Breast epithelium (tissue), 4 donors: ENCODE results near the gene KLHL29. TPM values are rescaled to one million over a fixed set of nuclear protein-coding genes. Genes with fewer than 3 reads are reported as not detected.
A peak's percentile ranks its signal among the peaks of the same experiment; 100 is the strongest.

Experiments
- DNase-seq, 2 donors: peaks; one replicate each; pipeline ENCODE4 v3.0.0-alpha.2; 2019; ENCODE audit warnings: low spot score in 2 of 2
- H3K27ac ChIP-seq, 2 donors: fragments of 200-600 bp; sonication (generic) in 1 of 2; one replicate each; pipeline ENCODE4 v1.5.1; 2016 to 2019; ENCODE audit warnings: mild to moderate bottlenecking in 1 of 2
- H3K27me3 ChIP-seq, 2 donors: fragments of 200-600 bp; sonication (generic) in 1 of 2; one replicate each; pipeline versions ENCODE4 v1.5.1 to v1.6.0; 2017 to 2019; ENCODE audit warnings: control low read depth in 1 of 2, mild to moderate bottlenecking in 1 of 2
- H3K36me3 ChIP-seq: fragments of 200-600 bp; one replicate; pipeline ENCODE4 v1.5.1; 2019
- H3K4me1 ChIP-seq, 2 donors: fragments of 200-600 bp; sonication (generic); one replicate each; pipeline ENCODE4 v1.5.1; 2016 to 2019; ENCODE audit warnings: control low read depth in 1 of 2
- H3K4me3 ChIP-seq, 3 donors: fragments of 200-600 bp; sonication (generic); 1 replicate in 2 of 3; 2 replicates in 1 of 3; pipeline ENCODE4 v1.5.1; 2016 to 2019; ENCODE audit warnings: mild to moderate bottlenecking in 3 of 3, moderate library complexity in 2 of 3
- H3K9me3 ChIP-seq, 2 donors: fragments of 200-600 bp; sonication (generic) in 1 of 2; one replicate each; pipeline ENCODE4 v1.5.1; 2016 to 2019; ENCODE audit warnings: control low read depth in 1 of 2
- POLR2A ChIP-seq: fragments of 450-650 bp; IDR thresholded peaks from one replicate; pipeline ENCODE4 v1.6.1; 2016; ENCODE audit warnings: antibody characterized with exemption, mild to moderate bottlenecking, moderate library complexity
- POLR2AphosphoS5 ChIP-seq, 3 donors: sonication (generic); formaldehyde crosslinking; IDR thresholded peaks; one replicate each; pipeline ENCODE4 v1.6.1; 2017; ENCODE audit warnings: antibody characterized with exemption in 3 of 3
- intact Hi-C: fragments of 100-400 bp; cut with DNase I; formaldehyde crosslinking; loops from one replicate; pipeline ENCODE4 v1.15.1; 2023; ENCODE audit warnings: low total_unique reads
- total RNA-seq, 3 donors: library from RNA; depleted of rRNA; stranded (reverse); fragments of >200 nt; gene quantifications; one replicate each; pipeline ENCODE4 v1.1.0, GENCODE V29; 2016
- TF ChIP-seq, protein P1 (sequence below), 3 donors: fragments of 450-650 bp; IDR thresholded peaks; one replicate each; pipeline ENCODE4 v1.5.1; 2016 to 2017; ENCODE audit warnings: antibody characterized with exemption in 3 of 3, mild to moderate bottlenecking in 3 of 3, moderate library complexity in 3 of 3

Gene KLHL29
- total RNA-seq, 3 donors from 2014 or later, result 4.5 to 20.9 (median 14.7) TPM

DNA sequence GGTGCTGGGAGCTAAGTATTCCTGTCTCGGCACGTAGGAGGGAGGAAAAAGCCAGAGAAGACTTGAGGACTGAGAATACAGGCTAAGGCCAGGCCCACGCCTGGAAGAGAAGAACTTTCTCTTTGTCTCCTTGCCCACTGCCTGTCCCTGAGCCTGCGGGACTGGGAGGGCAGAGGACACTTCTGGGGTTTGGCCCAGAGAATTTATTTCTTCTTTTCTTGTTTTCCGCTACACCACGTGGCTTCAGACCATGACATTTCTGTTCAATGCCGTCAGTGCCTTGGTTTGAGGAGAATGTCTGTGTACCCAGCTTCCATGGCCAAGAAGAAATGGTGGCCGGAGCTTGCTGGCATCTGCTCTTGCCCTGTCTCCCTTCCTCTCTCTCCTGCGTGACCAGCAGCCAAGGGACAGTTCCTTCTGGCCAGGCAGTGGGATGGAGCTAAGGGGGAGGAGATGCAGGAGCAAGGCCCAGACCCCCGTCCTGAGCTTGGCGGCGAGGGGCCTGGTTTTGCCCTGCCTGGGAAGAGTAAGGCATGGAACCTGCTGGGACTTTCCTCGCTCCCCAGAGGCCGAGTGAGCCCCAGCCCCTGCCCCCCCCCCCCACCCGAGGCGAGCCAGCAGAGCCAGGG lies 140.3 kb downstream of the KLHL29 start:
- H3K36me3 ChIP-seq, result no peaks in the 10 kb centered on the region
- no peaks in the 10 kb centered on the region for H3K4me1 ChIP-seq
- no peaks in the 10 kb centered on the region for H3K9me3 ChIP-seq
- intact Hi-C loops, result no loop called here
- H3K4me3 ChIP-seq, result no peak overlapping the region
- peak overlapping the region; percentile 81 to 83 for H3K27ac ChIP-seq
- peak in 1 of 2 donors; percentile 69 for DNase-seq
- H3K27me3 ChIP-seq, result no peaks in the 10 kb centered on the region
- TF ChIP-seq, protein P1, sequence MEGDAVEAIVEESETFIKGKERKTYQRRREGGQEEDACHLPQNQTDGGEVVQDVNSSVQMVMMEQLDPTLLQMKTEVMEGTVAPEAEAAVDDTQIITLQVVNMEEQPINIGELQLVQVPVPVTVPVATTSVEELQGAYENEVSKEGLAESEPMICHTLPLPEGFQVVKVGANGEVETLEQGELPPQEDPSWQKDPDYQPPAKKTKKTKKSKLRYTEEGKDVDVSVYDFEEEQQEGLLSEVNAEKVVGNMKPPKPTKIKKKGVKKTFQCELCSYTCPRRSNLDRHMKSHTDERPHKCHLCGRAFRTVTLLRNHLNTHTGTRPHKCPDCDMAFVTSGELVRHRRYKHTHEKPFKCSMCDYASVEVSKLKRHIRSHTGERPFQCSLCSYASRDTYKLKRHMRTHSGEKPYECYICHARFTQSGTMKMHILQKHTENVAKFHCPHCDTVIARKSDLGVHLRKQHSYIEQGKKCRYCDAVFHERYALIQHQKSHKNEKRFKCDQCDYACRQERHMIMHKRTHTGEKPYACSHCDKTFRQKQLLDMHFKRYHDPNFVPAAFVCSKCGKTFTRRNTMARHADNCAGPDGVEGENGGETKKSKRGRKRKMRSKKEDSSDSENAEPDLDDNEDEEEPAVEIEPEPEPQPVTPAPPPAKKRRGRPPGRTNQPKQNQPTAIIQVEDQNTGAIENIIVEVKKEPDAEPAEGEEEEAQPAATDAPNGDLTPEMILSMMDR (IDR thresholded peaks at IDR 0.05), result no peak
- peak in 1 of 3 donors; percentile 23 for TF ChIP-seq POLR2AphosphoS5 (IDR thresholded peaks at IDR 0.05)

DNA sequence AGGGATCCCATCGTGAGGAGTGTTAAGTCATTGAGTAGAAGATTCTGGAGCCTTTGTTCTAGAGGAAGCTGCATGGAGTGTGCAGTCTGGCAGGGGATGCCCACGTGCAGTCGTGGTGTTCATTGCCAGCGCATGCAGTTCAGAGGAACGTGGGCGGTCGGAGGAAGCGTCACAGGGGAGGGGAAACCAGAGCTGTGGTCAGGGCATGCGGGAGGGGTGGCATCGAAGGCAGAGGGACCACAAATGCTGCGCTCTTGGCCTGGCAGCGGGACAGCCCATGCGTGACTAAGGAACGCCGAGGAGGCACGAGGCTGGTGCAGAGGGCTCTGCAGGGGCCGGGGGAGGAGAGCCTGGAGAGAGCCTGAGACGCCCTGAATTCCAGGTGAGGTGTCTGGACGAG lies 141.1 kb downstream of the KLHL29 start:
- H3K9me3 ChIP-seq, result no peaks in the 10 kb centered on the region
- intact Hi-C loops, result no loop called here
- TF ChIP-seq, protein P1 (IDR thresholded peaks at IDR 0.05), result no peak
- no peak for TF ChIP-seq POLR2A
- H3K36me3 ChIP-seq, result no peaks in the 10 kb centered on the region
- H3K27me3 ChIP-seq, result no peaks in the 10 kb centered on the region
- no peaks in the 10 kb centered on the region for H3K4me1 ChIP-seq
- no peak overlapping the region for H3K4me3 ChIP-seq
- no peak for DNase-seq
- H3K27ac ChIP-seq, result peak overlapping the region; percentile 7 to 81

DNA sequence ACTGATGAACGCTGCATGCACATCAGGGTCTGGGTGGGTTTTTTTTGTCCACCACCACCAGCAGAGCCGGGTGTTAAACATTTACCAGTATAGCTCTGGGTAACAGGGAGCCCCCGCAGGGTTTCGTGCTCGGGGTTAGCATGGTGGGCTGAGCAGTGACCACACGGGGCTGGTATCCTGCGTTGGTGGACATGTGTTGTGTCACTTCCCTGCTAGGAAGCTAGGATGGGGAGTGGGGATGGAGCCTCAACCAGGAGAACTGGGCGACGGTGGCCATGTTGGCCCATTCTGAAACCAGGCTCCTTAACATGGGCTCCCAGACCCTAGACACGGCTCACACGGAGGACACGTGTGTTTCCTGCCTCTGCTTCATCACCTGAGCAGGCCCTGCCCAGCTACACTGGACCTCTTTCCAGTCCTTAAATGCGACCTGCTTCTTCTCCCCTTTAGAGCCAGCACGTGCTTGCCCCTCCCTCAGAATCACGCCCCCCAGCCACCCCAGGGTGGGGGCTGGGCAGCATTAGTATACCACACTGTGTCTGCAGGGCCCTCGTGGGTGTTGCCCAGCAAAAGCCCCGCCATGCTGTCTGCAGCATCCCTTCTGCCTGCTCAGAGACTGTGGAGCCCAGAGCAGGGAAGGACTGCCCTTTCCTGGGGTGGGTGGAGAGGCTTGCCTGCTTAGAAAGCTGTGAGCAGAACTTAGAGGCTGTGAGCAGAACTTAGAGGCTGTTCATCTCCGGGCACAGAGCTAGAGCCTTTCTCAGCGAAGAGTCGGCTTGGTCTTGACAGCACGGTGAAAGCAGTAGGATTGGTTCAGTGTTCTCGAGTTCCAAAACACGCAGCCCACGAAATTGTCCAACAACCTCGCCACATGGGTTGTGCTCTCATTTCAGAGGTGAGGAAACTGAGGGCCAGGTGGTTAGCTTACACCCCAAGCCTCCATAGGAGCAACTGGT lies 142.1 kb downstream of the KLHL29 start:
- H3K9me3 ChIP-seq, result no peaks in the 10 kb centered on the region
- H3K36me3 ChIP-seq, result no peaks in the 10 kb centered on the region
- intact Hi-C loops, result no loop called here
- no peaks in the 10 kb centered on the region for H3K27me3 ChIP-seq
- TF ChIP-seq, protein P1 (IDR thresholded peaks at IDR 0.05), result no peak
- TF ChIP-seq POLR2AphosphoS5 (IDR thresholded peaks at IDR 0.05) (no peak), POLR2A (no peak)
- H3K4me1 ChIP-seq, result no peaks in the 10 kb centered on the region
- no peak overlapping the region for H3K4me3 ChIP-seq
- no peak for DNase-seq
- peak overlapping the region in 1 of 2 donors; percentile 81 for H3K27ac ChIP-seq

DNA sequence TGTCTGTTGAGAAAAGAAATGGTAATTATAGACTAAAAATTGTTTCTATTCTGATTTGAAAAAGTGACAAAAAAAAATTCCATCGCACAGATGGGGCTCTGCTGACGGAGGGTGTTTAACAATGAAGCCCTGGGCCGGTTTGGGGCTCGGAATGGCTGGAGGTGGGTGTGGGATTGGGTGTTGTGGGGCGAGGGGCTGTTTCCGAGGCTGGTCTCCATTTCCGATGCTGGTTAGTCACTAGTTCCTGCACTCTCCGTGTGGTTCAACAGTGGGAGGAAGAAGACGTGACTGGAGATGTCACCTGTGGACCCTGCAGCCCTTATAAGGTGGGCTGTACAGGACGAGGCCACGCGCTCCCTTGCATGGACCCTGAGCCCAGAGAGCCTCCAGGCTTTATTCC lies 143.2 kb downstream of the KLHL29 start:
- intact Hi-C loops, result no loop called here
- no peaks in the 10 kb centered on the region for H3K9me3 ChIP-seq
- no peaks in the 10 kb centered on the region for H3K4me1 ChIP-seq

More for the DNA sequence above, 143.2 kb downstream of the KLHL29 start:
- Histone ChIP-seq H3K4me3 (no peak overlapping the region), H3K27me3 (no peaks in the 10 kb centered on the region), H3K27ac (no peak overlapping the region), H3K36me3 (no peaks in the 10 kb centered on the region)
- TF ChIP-seq POLR2AphosphoS5 (IDR thresholded peaks at IDR 0.05), result no peak
- TF ChIP-seq POLR2A, result no peak
- TF ChIP-seq, protein P1 (IDR thresholded peaks at IDR 0.05), result no peak
- DNase-seq, result no peak
